Measurements from ENCODE around the gene NTHL1. TPM values are rescaled to one million over a fixed set of nuclear protein-coding genes. Genes with fewer than 3 reads are reported as not detected.
"Not testable (repeated sequence)": the region's sequence is repeated elsewhere in the genome, so short reads cannot be mapped to it uniquely, and the experiment has no call there.

Gene NTHL1
- total RNA-seq, 1 donor from 2014 or later: 57.7 TPM

DNA sequence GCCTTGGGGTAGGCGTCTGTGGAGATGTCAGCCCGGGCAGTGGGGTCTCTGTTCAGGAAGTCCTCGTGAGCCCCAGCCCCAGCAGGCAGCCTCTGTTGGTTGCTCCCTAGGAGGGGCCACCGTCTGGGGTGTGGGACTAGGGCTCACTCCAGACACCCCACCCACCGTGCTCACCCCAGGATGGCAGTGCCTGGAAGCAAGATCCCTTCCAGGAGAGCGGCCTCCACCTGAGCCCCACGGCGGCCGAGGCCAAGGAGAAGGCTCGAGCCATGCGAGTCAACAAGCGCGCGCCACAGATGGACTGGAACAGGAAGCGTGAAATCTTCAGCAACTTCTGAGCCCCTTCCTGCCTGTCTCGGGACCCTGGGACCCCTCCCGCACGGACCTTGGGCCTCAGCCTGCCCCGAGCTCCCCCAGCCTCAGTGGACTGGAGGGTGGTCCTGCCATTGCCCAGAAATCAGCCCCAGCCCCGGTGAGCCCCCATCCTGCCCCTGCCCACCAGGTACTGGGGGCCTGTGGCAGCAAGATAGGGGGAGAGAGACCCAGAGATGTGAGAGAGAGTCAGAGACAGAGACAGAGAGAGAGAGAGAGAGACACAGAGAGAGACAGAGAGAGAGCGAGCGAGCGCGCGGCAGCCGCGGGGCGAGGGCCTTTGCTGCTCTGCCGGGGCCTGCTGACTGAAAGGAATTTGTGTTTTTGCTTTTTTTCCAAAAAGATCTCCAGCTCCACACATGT is 9.8 kb downstream of the NTHL1 start:
- H3K4me1 Mint-ChIP-seq: no peaks in the 10 kb centered on the region
- no peak overlapping the region for H3K4me3 Mint-ChIP-seq
- intact Hi-C loops (cut with micrococcal nuclease): no loop called here
- no peak overlapping the region for H3K27ac Mint-ChIP-seq
- no peaks in the 10 kb centered on the region for H3K27me3 Mint-ChIP-seq
- no peaks in the 10 kb centered on the region for H3K36me3 Mint-ChIP-seq (ENCODE audit: low read depth)
- H3K9me3 Mint-ChIP-seq: no peaks in the 10 kb centered on the region
- DNase-seq: no peak

DNA sequence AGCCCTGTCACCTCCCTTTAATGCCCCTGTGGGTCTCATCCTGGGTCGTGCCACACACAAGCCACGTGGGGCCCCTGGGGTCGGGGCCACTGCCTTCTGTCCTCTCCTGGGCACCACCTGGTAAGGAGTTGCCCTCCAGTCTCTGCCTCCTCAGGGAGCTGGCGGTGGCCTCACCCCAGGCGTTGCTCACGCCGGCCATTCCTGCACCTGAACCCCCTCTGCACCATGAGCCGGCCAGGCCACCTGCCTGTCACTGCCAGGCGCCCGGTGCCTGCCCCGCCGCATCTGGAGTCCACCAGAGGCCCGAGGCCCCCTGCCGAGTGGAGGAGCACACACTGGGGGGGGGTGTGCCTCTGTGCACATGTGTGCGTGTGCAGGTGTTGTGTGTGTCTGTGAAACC is 10.5 kb downstream of the NTHL1 start:
- no peak overlapping the region for H3K27ac Mint-ChIP-seq

DNA sequence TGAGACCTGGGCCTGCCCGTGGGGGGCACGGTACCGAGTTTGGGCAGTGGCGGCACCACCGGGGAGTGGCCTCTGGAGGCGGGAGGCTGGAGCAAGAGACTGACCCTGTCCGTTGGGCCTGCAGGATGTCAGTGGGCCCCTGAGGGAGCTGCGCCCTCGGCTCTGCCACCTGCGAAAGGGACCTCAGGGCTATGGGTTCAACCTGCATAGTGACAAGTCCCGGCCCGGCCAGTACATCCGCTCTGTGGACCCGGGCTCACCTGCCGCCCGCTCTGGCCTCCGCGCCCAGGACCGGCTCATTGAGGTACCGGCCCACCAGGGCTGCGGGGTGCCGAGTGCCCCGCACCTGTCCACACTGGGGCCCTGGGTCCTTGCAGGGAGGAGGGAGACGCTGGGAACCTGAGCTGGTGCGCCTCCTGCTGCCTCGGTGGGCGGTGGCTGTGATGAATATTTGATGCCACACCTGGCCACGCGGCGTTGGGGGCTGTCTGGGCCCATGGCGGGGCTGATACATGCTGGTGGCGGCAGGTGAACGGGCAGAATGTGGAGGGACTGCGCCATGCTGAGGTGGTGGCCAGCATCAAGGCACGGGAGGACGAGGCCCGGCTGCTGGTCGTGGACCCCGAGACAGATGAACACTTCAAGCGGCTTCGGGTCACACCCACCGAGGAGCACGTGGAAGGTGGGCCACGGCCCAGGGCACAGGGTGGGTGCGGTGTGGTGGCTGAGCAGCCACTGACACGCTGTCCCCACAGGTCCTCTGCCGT is 11.3 kb downstream of the NTHL1 start:
- DNase-seq: no peak
- H3K36me3 Mint-ChIP-seq (ENCODE audit: low read depth): no peaks in the 10 kb centered on the region
- intact Hi-C loops (cut with micrococcal nuclease): no loop called here
- no peaks in the 10 kb centered on the region for H3K9me3 Mint-ChIP-seq
- no peak overlapping the region for H3K4me3 Mint-ChIP-seq
- H3K27me3 Mint-ChIP-seq: no peaks in the 10 kb centered on the region
- no peak overlapping the region for H3K27ac Mint-ChIP-seq
- H3K4me1 Mint-ChIP-seq: no peaks in the 10 kb centered on the region

More for the DNA sequence above, 10.5 kb downstream of the NTHL1 start:
- Mint-ChIP-seq H3K4me1 (no peaks in the 10 kb centered on the region), H3K9me3 (no peaks in the 10 kb centered on the region), H3K27me3 (no peaks in the 10 kb centered on the region), H3K36me3 (ENCODE audit: low read depth) (no peaks in the 10 kb centered on the region), H3K4me3 (no peak overlapping the region)
- DNase-seq: no peak
- intact Hi-C loops (cut with micrococcal nuclease): no loop called here

DNA sequence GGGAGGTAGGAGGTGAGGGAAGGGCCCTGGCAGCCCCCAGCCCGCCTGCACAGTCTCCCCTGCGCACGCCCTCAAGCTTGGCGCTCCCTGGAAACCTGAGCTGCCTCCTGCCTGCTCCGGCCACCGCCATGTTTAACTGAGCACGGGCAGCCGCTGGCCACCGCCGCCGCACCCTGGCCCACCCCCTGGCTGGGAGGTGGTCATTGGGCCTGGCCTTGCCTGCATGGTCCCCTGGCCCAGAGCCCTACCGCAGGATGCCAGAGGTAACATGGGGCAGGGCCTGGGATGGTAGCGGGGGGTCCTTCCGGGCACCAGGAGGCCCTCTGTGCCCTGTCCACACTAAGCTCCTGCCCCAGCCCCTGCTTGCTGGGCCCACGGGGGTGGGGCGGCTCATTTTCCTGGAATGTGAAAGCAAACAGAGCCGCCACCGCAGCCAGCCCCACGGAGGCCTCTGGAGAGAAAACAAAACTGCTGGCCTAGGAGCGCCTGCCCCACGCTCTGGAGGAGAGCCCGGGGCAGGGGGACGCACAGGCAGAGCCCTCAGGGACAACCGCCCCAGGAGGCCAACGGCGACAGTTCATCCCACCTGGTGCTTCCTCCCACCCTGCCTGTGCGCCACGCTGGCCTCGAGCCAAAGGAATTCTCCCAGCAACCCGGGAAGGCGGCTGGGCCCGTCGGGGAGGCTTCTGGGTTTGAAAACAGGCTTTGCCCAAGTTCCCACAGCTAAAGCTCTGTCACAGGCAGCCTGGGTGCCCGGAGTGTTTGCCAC is 12.0 kb downstream of the NTHL1 start:
- no peaks in the 10 kb centered on the region for H3K27me3 Mint-ChIP-seq
- H3K9me3 Mint-ChIP-seq: no peaks in the 10 kb centered on the region
- DNase-seq: no peak
- intact Hi-C loops (cut with micrococcal nuclease): no loop called here
- no peaks in the 10 kb centered on the region for H3K4me1 Mint-ChIP-seq
- no peak overlapping the region for H3K27ac Mint-ChIP-seq
- no peak overlapping the region for H3K4me3 Mint-ChIP-seq
- H3K36me3 Mint-ChIP-seq (ENCODE audit: low read depth): no peaks in the 10 kb centered on the region

DNA sequence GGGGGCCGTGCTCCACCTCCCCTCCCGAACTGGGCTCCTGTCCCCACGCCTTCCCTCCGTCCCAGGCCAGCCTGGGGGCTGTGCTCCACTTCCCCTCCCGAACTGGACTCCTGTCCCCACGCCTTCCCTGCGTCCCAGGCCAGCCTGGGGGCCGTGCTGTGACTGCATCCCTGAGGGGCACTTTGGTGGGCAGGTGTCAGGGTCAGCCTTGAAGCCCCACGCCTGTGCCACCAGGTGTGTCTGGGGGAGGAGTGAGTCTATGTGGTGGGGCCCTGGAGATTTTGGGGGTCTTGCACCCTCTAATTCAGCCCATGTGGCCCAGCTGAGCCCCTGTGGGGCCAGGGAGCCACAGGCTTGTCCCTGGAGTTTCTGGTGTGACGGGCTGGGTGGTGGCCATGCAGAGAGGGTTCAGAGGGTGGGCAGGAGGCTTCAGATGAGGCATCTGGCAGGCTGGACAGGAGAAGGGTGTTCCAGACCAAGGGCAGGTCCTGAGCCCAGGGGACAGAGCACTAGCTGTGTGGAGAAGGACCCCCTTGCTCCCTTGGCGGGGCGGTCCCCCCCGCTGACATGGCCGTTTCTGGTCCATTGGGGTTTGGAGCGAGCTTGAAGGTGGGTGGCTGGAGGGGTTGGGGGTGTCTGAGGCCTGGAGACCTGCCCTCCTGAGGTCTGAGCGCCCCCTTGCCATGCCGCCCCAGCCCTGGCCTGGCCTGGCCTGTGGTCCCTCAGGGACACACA is 12.8 kb downstream of the NTHL1 start:
- Mint-ChIP-seq H3K36me3 (ENCODE audit: low read depth) (no peaks in the 10 kb centered on the region), H3K4me1 (no peaks in the 10 kb centered on the region), H3K27me3 (no peaks in the 10 kb centered on the region), H3K27ac (no peak overlapping the region), H3K4me3 (no peak overlapping the region), H3K9me3 (no peaks in the 10 kb centered on the region)
- intact Hi-C loops (cut with micrococcal nuclease): no loop called here
- no peak for DNase-seq

DNA sequence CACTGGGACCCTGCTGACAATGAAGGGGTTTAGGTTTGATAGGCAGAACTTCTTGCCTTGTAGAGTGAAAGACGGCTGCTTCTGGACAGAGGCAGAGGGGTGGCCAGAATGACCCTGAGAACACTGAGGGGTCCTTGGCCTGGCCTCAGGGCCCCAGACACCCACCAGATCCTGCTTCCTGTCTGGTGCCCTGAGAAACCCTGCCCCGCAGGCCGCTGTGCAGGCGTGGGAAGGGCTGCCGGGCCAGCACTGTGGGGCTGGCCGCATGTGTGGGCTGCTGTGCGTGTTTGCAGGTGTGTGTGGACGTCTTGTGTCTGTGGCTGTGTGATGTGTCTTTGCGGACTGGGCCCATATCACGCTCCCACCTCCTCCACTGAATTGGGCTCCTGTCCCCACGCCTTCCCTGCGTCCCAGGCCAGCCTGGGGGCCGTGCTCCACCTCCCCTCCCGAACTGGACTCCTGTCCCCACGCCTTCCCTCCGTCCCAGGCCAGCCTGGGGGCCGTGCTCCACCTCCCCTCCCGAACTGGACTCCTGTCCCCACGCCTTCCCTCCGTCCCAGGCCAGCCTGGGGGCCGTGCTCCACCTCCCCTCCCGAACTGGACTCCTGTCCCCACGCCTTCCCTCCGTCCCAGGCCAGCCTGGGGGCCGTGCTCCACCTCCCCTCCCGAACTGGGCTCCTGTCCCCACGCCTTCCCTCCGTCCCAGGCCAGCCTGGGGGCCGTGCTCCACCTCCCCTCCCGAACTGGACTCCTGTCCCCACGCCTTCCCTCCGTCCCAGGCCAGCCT is 13.5 kb downstream of the NTHL1 start:
- H3K36me3 Mint-ChIP-seq (ENCODE audit: low read depth); H3K4me3 Mint-ChIP-seq; H3K27ac Mint-ChIP-seq; DNase-seq; H3K4me1 Mint-ChIP-seq; intact Hi-C loops (cut with micrococcal nuclease); H3K27me3 Mint-ChIP-seq; H3K9me3 Mint-ChIP-seq: not testable (repeated sequence)

DNA sequence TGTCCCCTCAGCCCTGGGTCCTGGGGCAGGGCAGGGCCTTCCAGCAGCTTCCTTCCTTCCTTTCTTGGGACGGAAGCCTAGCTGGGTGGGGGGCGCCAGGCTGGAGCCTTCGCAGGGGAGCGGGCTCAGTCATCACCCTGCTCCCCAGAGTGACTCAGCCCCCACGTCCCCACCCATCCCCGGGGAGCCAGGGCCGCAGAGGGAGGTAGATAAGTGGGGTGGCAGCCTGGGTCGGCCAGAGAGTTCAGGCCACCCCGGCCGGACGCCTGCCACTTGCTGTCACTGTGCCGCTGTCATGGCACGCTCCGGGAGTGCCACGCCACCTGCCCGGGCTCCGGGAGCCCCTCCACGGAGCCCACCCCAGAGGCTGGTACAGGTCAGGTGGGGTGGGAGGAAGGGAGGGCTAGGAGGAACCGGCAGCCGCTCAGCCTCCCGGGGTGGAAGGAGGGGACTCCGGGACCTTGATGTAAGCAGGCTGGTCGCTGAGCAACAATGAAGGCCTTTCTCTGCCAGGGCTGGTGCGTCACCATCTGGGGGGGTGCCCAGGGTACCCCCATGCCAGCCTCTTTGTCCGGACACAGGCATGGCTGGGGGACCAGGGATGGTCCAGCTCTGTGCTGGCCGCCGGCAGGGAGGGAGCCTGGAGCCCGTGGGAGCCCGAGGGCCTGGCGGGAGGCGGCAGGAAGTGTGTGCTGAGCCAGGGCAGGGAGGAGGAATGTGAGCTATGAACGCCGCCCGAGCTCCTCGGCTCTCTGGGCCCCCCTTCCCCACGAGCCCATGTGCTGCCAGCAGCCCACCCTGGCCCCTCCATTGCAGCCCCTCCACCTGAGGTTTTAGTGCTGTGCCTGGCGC is 14.4 kb downstream of the NTHL1 start:
- DNase-seq: no peak
- Mint-ChIP-seq H3K4me3 (no peak overlapping the region), H3K36me3 (ENCODE audit: low read depth) (no peaks in the 10 kb centered on the region), H3K9me3 (no peaks in the 10 kb centered on the region), H3K4me1 (no peaks in the 10 kb centered on the region), H3K27me3 (peaks cover 7% of the 10 kb centered on the region), H3K27ac (no peak overlapping the region)
- intact Hi-C loops (cut with micrococcal nuclease): no loop called here

DNA sequence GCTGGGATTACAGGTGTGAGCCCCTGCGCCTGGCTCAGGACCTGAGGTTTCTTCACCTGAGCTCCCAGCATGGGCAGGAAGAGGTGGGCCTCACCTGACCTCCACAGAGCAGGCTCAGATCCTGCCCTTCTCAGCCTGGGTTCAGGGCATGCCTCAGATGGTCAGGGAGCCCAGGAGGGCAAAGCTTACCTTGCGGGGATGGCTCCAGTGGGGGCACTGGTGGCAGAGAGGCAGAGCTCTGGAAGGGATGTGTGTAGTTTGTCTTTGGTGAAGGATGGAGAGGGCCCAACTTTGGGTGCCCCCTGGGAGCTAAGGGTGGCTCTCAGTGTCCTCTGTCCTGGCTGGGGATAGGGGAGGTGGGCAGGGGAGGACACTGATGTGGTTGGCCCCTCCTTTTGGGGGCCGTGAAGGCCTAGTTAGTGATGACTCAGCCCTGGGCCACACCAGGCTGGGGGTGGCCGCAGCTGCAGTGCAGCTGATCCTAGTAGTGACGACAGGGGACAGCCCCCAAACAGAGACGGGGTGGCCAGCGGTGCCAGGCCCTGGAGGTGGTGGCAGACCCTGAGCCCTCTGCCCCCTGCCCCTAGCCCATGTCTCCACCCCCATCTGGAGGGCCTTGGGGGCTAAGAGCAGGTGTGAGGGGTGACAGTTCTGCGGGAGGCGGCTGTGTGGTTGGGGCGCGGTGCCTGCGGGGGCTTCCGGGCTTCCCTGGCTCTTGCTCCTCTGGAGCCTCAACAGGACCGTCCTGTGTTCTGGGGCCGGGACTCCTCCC is 15.2 kb downstream of the NTHL1 start:
- Mint-ChIP-seq H3K36me3 (ENCODE audit: low read depth) (no peaks in the 10 kb centered on the region), H3K27ac (no peak overlapping the region), H3K9me3 (no peaks in the 10 kb centered on the region), H3K27me3 (peaks cover 16% of the 10 kb centered on the region), H3K4me3 (no peak overlapping the region), H3K4me1 (no peaks in the 10 kb centered on the region)
- no peak for DNase-seq
- intact Hi-C loops (cut with micrococcal nuclease): no loop called here

DNA sequence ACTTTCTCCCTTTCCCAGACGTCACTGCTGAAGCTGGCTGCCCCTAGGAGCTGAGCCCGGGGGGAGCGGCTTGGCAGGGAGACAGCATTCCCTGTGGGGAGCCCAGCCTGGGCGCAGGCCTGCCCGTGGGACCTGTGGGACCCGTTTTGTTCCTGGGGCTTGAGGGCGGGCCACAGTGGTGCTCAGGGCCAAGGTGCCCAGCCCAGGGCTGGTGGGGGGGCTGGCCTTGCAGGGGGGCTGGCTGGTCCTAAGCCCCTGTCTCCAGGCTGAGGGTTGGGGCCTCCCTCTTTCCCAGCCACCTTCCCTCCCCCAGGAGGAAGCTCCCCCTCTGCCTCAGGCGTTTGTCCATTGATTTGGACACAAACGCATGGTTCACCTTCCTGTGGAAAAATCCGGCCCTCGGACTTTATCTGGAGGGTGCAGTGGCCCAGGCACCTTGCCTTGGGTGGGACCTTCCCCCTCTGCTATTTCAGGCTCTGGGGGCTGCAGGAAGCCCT is 16.5 kb downstream of the NTHL1 start:
- Mint-ChIP-seq H3K27ac (no peak overlapping the region), H3K4me1 (no peaks in the 10 kb centered on the region), H3K36me3 (ENCODE audit: low read depth) (no peaks in the 10 kb centered on the region), H3K4me3 (no peak overlapping the region), H3K27me3 (peaks cover 18% of the 10 kb centered on the region), H3K9me3 (no peaks in the 10 kb centered on the region)
- intact Hi-C loops (cut with micrococcal nuclease): no loop called here
- DNase-seq: no peak

DNA sequence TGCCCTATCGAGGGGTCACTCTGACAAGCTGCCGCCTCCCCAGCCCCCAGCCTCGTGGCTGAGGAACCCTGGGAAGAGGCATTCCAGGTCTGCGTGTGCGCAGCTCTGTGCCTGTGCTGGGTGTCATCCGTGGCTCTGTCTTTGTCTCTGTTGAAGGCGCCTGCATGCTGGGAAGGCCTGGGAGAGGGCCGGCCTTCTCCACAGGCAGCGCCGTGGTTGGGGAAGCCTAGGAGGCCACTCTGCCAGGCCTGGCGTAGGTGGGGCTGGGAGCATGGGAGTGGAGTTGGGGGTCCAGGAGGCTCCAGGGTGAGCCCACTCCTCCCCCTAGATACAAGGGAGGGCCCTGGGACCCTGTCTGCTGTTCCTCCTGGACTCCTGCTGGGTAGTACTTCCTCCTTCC is 17.6 kb downstream of the NTHL1 start:
- no peak overlapping the region for H3K27ac Mint-ChIP-seq
- no peaks in the 10 kb centered on the region for H3K4me1 Mint-ChIP-seq
- intact Hi-C loops (cut with micrococcal nuclease): no loop called here
- DNase-seq: no peak
- H3K9me3 Mint-ChIP-seq: no peaks in the 10 kb centered on the region
- H3K27me3 Mint-ChIP-seq: peaks cover 27% of the 10 kb centered on the region
- no peaks in the 10 kb centered on the region for H3K36me3 Mint-ChIP-seq (ENCODE audit: low read depth)
- H3K4me3 Mint-ChIP-seq: no peak overlapping the region

DNA sequence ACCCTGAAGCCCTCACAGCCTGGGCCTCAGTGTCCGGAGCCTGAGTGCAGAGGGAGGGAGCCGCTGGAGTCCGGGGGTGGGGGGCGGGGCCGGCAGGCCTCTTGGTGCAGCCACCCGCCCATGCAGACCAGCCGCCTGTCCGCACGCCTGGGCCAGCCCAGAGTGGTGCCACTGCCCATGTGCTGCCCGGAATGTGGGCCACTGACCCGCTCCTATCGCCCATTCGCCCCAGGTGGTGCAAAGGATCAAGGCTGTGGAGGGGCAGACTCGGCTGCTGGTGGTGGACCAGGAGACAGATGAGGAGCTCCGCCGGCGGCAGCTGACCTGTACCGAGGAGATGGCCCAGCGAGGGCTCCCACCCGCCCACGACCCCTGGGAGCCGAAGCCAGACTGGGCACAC is 18.3 kb downstream of the NTHL1 start:
- no peak for DNase-seq
- intact Hi-C loops (cut with micrococcal nuclease): no loop called here

More for the DNA sequence above, 18.3 kb downstream of the NTHL1 start:
- H3K4me1 Mint-ChIP-seq: no peaks in the 10 kb centered on the region
- H3K27ac Mint-ChIP-seq: no peak overlapping the region
- no peaks in the 10 kb centered on the region for H3K36me3 Mint-ChIP-seq (ENCODE audit: low read depth)
- peaks cover 28% of the 10 kb centered on the region for H3K27me3 Mint-ChIP-seq
- no peak overlapping the region for H3K4me3 Mint-ChIP-seq
- H3K9me3 Mint-ChIP-seq: no peaks in the 10 kb centered on the region

Measured in activated CD4-positive, alpha-beta T cell treated with anti-CD3 and anti-CD28 coated beads, Interleukin-2, amount 10 ng/mL, durations not matched to agents 24 days and 14 days (primary cell).